ACC112 (cell line): ENCODE measurements around the gene VSTM2B.

Source experiments
- H2AFZ ChIP-seq: fragments of 200-600 bp; sonication (generic); one replicate; pipeline ENCODE4 v1.6.0; 2017; ENCODE audit warnings: antibody characterized with exemption, low read length; ENCODE audit not compliant: unreplicated experiment
- H3K27ac ChIP-seq: fragments of 200-600 bp; sonication (generic); 2 replicates; pipeline ENCODE4 v1.5.1; 2014; ENCODE audit warnings: low read depth, mild to moderate bottlenecking, antibody characterized with exemption, low read length, moderate library complexity
- H3K27me3 ChIP-seq: fragments of 200-600 bp; sonication (generic); 2 replicates; pipeline ENCODE4 v1.6.1; 2014; ENCODE audit warnings: mild to moderate bottlenecking, antibody characterized with exemption, low read length, moderate library complexity, mixed read lengths; ENCODE audit not compliant: insufficient read depth
- H3K36me3 ChIP-seq: fragments of 200-600 bp; sonication (generic); 2 replicates; pipeline ENCODE4 v1.6.1; 2016; ENCODE audit warnings: mild to moderate bottlenecking, antibody characterized with exemption, low read length, moderate library complexity, mixed read lengths; ENCODE audit not compliant: insufficient read depth
- H3K4me1 ChIP-seq: fragments of 200-600 bp; sonication (generic); one replicate; pipeline ENCODE4 v1.6.1; 2016; ENCODE audit warnings: low read length, mixed read lengths; ENCODE audit not compliant: insufficient read depth, unreplicated experiment, control insufficient read depth
- H3K4me3 ChIP-seq: fragments of 200-600 bp; sonication (generic); 2 replicates; pipeline ENCODE4 v1.5.1; 2014; ENCODE audit warnings: mild to moderate bottlenecking, low read depth, low read length
- H3K79me2 ChIP-seq: fragments of 200-600 bp; sonication (generic); one replicate; pipeline ENCODE4 v1.6.0; 2016; ENCODE audit warnings: low read length; ENCODE audit not compliant: control insufficient read depth, unreplicated experiment, insufficient read depth

VSTM2B gene

DNA sequence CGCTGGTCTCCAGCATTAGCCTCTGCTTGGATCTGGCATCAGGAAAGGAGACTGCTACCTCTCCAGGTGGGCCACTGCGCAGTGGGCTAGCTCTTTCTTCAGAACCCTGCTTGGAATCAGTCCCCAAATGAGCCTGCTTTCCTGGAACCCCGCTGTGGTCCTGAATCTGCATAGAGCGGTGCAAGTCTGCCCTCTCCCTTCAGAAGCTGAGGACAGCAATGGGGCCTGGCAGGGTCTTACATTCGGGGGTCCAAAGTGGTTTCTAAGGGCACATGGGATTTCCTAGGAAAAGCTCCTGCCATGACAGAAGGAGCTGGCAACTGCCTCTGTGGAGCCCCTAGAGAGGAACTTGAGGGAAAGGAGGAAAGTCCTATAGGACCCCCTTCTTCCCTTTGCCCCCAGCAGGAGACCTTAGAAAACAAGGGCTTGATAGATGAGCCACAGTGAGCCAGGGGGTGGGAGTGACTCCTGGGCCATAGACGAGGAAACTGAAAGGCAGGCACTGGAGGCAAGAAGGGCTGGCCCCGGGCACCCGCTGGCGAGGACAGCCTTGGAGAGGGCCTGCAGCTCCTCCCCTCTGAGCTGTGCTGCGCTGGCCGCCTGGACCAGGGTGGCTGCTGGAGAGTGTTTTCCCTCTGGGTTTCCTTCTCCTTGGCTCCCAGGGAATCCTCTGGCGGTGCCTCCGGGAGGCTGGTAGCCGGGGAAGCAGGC is 1.4 kb upstream of the VSTM2B start:
- Histone ChIP-seq H2AFZ (no peak overlapping the region), H3K79me2 (no peaks in the 10 kb centered on the region), H3K4me3 (no peak overlapping the region), H3K27me3 (peaks cover 75% of the 10 kb centered on the region), H3K4me1 (no peaks in the 10 kb centered on the region), H3K27ac (no peak overlapping the region), H3K36me3 (no peaks in the 10 kb centered on the region)

- Histone ChIP-seq H3K27me3 (peaks cover 80% of the 10 kb centered on the region), H3K79me2 (no peaks in the 10 kb centered on the region), H3K27ac (no peak overlapping the region), H3K4me3 (no peak overlapping the region), H3K4me1 (no peaks in the 10 kb centered on the region), H2AFZ (no peak overlapping the region), H3K36me3 (no peaks in the 10 kb centered on the region)
These were observed 622 bp upstream of the VSTM2B start for GRCh38 chr19:29524912-29525831.

DNA sequence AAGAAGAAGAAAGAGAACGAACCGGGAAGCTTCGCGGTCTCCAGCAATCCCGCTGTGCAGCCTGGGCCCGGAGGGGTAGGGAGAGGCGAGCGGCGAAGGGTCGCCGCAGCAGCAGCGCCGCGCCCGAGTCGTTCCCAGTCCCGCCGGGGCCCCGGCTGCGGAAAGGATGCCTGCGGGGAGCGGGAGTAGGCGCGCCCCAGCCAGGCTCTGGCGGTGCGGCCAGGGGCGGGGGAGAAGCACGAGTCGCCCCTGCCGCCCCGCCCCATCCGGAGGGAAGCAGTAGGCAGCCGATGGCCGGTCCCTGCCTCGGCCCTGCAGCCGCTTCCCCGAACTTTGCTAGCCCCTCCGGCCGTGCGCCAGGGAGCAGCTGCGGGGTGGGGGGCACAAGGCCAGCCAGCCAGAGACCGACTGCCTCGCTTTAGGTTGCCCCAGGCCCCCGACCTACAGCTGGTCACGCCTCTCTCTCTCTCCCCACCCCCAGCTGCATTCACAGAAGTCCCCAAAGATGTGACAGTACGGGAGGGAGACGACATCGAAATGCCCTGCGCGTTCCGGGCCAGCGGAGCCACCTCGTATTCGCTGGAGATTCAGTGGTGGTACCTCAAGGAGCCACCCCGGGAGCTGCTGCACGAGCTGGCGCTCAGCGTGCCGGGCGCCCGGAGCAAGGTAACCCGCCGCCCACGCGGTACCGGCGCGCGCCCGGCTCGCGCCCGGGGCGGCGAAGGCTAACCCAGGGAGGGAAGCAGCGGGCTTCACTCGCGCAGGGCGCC is 1.1 kb downstream of the VSTM2B start:
- H3K79me2 ChIP-seq: no peaks in the 10 kb centered on the region
- no peaks in the 10 kb centered on the region for H3K4me1 ChIP-seq
- H3K27ac ChIP-seq: no peak overlapping the region
- no peak overlapping the region for H3K4me3 ChIP-seq
- no peak overlapping the region for H2AFZ ChIP-seq
- H3K36me3 ChIP-seq: no peaks in the 10 kb centered on the region
- H3K27me3 ChIP-seq: peaks cover 82% of the 10 kb centered on the region

DNA sequence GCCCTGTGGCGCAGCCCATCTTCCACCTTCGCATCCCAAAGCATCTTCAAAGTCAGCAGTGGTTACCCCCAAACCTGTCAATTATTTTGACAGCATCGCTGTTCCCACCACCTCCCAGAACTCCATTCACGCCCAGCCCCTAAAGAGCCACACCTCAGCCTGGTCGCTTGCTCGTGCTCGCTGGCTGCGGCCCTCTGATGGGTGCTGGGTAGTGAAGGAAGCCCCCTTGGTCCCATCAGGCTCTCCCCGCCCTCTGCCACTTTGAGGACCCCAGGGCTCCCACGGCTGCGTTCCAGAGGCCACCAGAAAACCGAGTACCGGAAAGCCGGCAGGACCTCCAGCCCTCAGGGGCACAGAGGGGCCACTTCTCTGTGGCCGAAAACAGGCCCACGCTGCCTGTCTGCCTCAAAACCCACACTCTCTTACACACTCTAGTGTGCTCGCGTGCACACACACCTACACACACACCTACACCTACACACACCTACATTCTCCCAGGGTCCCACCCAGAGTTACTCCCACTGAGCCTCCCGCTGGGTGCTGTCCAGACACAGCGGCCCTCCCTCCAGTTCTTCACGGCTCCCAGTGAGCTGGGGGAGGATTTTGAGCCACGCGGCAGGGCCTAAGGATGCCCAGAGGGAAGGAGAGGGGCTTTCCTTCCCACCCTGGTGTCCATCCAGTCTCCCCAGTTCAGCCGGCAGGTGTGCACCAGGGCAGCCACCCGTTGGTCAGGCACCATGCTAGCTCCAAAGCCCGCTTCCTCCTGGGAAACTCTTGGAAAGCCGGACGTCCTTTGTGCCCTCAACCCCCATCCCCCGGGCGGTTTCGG is 1.9 kb downstream of the VSTM2B start:
- H3K27ac ChIP-seq: no peak overlapping the region
- H3K36me3 ChIP-seq: no peaks in the 10 kb centered on the region
- H3K27me3 ChIP-seq: peaks cover 86% of the 10 kb centered on the region
- H3K4me1 ChIP-seq: no peaks in the 10 kb centered on the region
- no peaks in the 10 kb centered on the region for H3K79me2 ChIP-seq
- no peak overlapping the region for H2AFZ ChIP-seq
- H3K4me3 ChIP-seq: peak overlapping the region; percentile 66

DNA sequence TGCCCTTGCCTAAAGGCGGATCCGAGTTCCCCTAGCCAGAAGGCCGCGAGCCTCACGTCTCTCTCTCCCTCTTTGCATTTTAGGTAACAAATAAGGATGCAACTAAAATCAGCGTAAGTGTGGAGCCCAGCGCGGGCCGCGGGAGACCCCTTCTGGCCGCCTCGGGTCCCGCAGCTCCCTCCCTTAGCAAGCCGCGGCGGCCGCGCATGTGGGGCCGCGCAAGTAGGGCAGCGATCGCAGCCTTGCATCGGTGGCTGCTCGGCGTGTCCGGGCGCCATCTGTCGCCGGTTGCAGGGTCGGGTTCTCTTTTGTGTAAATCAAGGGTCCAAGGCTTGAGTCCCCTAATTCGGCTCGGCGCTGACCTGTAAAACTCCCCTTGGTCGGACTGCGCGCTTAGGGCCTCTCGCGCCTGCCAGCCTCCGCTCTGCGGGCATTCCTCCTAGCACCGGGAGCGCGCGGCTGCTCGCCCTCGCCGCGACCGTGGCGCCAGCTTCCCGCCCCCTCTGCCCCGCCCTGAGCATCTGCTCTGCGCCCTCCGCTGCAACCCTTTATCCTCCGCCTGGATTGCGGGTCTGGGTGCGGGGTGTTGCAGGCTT is 2.7 kb downstream of the VSTM2B start:
- Histone ChIP-seq H3K27ac (no peak overlapping the region), H3K36me3 (no peaks in the 10 kb centered on the region), H3K4me3 (peak overlapping the region; percentile 66), H3K27me3 (peaks cover 87% of the 10 kb centered on the region), H3K79me2 (no peaks in the 10 kb centered on the region), H2AFZ (no peak overlapping the region), H3K4me1 (no peaks in the 10 kb centered on the region)

- Histone ChIP-seq H3K4me1 (no peaks in the 10 kb centered on the region), H3K36me3 (no peaks in the 10 kb centered on the region), H3K27ac (no peak overlapping the region), H2AFZ (no peak overlapping the region), H3K4me3 (peak overlapping the region; percentile 66; the same call in 1 of the 2 replicates), H3K79me2 (no peaks in the 10 kb centered on the region), H3K27me3 (peaks cover 81% of the 10 kb centered on the region)
These were observed 3.3 kb downstream of the VSTM2B start for GRCh38 chr19:29528946-29529645.

- Histone ChIP-seq H2AFZ (no peak overlapping the region), H3K4me3 (no peak overlapping the region), H3K4me1 (no peaks in the 10 kb centered on the region), H3K36me3 (no peaks in the 10 kb centered on the region), H3K27me3 (peaks cover 75% of the 10 kb centered on the region), H3K79me2 (no peaks in the 10 kb centered on the region), H3K27ac (no peak overlapping the region)
These were observed 4.1 kb downstream of the VSTM2B start for GRCh38 chr19:29529646-29530539.

DNA sequence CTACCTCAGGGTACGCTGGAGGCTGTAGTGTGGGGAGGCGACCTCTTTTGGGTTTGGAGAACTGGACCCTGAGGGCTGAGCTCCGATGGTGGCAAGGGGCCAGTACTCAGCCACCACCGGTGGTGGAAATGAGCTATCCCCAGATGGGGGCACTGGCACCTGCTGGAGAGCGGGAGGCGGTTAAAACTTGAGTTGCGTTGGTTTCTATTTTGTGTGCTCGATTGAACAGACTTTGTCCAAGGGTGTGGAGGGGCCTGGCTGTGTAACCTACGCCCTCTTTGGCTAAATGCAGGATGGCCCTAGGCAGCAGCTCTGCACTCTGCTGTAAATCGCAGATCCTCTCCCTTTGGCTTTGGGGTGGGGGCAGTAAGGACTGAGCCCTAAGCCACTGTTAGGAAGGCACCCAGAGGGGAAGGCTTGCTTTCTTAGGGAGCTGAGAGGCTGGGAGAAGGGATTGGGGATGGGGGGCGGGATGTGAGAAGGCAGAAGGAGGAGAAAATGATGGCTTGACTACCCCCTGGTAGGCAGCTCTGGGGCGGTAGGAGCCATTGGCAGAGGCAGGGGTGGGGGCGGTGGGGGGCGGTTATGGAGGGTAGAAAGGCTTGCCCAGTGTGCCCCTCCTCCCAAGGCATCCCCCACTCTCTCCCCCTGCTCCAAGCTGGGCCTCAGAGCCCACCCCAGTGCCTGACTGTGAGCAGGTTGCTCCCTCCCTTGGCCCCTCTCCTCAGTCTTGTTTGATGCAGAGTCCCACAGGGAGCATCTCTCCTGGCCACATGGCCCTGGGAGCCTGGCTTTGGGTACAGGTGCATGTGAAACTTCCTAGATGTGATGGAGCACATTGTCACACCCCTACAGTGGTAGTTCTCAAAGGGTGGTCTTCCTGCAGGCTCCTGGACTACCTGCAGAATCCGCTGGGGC is 5.0 kb downstream of the VSTM2B start:
- Histone ChIP-seq H3K4me3 (no peak overlapping the region), H3K36me3 (no peaks in the 10 kb centered on the region), H2AFZ (no peak overlapping the region), H3K79me2 (no peaks in the 10 kb centered on the region), H3K4me1 (no peaks in the 10 kb centered on the region), H3K27me3 (peaks cover 79% of the 10 kb centered on the region), H3K27ac (no peak overlapping the region)
